ENCODE results near the gene HOXA13. TPM values are rescaled to one million over a fixed set of nuclear protein-coding genes. Genes with fewer than 3 reads are reported as not detected.

The HOXA13 gene
- total RNA-seq, 1 experiment from 2014 or later, result 0.88 TPM

- DNase-seq (ENCODE audit: low read depth), result no peak
These were observed 9.1 kb upstream of the HOXA13 start for GRCh38 chr7:27208998-27209397.

GRCh38 chr7:27207348-27207985, 7.6 kb upstream of the HOXA13 start:
- DNase-seq (ENCODE audit: low read depth), result no peak

GRCh38 chr7:27205325-27206280, 5.7 kb upstream of the HOXA13 start:
- DNase-seq (ENCODE audit: low read depth), result no peak

- DNase-seq (ENCODE audit: low read depth), result no peak
These were observed 5.0 kb upstream of the HOXA13 start for GRCh38 chr7:27204851-27205322.

GRCh38 chr7:27203964-27204594, 4.2 kb upstream of the HOXA13 start:
- no peak for DNase-seq (ENCODE audit: low read depth)

- DNase-seq (ENCODE audit: low read depth), result no peak
These were observed 3.6 kb upstream of the HOXA13 start for GRCh38 chr7:27203365-27203953.

GRCh38 chr7:27202862-27203134, 2.9 kb upstream of the HOXA13 start:
- no peak for DNase-seq (ENCODE audit: low read depth)

- DNase-seq (ENCODE audit: low read depth), result no peak
These were observed 2.3 kb upstream of the HOXA13 start for GRCh38 chr7:27202018-27202861.

GRCh38 chr7:27201580-27202017, 1.7 kb upstream of the HOXA13 start:
- DNase-seq (ENCODE audit: low read depth), result no peak

- DNase-seq (ENCODE audit: low read depth), result no peak
These were observed 1.1 kb upstream of the HOXA13 start for GRCh38 chr7:27200761-27201579.

- DNase-seq (ENCODE audit: low read depth), result peak; percentile 43
These were observed 755 bp downstream of the HOXA13 start for GRCh38 chr7:27198871-27199801.

- DNase-seq (ENCODE audit: low read depth), result no peak
These were observed 1.6 kb downstream of the HOXA13 start for GRCh38 chr7:27198138-27198841.

- no peak for DNase-seq (ENCODE audit: low read depth)
These were observed 2.5 kb downstream of the HOXA13 start for GRCh38 chr7:27197137-27198042.

- peak; percentile 46 for DNase-seq (ENCODE audit: low read depth)
These were observed 3.6 kb downstream of the HOXA13 start for GRCh38 chr7:27196287-27196767.

- no peak for DNase-seq (ENCODE audit: low read depth)
These were observed 5.1 kb downstream of the HOXA13 start for GRCh38 chr7:27194686-27195379.

GRCh38 chr7:27194002-27194352, 5.9 kb downstream of the HOXA13 start:
- DNase-seq (ENCODE audit: low read depth), result no peak
